ENCODE measurements around the gene NKAIN4. TPM values are rescaled to one million over a fixed set of nuclear protein-coding genes. Genes with fewer than 3 reads are reported as not detected.

NKAIN4 gene
- total RNA-seq, 1 experiment from 2014 or later: not detected

DNA sequence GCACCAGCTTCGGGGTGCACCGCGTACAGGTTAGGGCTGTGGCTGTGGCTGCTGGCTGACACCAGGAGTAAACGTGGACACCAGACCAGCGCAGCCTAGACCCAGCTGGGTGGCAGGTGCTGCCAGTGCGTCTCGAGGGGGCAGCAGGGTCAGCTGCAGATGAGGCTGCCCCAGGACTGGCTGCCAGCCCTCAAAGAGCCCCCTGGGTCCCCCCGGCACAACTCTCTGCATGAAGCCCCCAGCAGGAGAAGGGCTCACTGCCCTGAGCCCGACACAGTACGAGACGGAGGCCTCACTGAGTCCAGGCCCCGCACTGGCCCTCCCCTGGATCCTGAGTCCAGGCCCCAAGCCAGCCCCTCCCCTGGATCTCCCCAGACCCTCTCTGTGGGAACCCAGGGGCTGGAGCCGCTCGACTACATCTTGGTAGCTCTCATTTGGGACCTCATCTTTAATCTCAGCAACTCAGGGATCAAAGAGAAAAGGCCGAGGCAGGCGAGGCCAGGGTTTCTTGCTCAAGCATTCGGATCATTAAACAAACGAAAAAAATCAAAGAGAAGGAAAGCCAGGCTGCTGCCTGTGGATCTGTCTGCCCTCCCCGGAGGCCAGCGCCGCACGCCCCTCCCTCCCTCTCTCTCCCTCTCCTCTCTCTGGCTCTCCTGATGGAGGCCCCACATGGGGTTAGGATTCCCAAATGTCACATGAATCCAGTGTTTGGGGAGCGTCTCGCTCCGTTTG lies 7.0 kb upstream of the NKAIN4 start:
- BruUV-seq (replicated peaks): no TSS peak
- no peaks in the 10 kb centered on the region for H4K20me1 ChIP-seq (ENCODE audit: low read length)
- DNase-seq (no peak), ATAC-seq (no peak)
- POLR2A ChIA-PET (ENCODE audit: unreplicated experiment): no interaction called here
- H2AFZ ChIP-seq (ENCODE audit: low read length): no peak overlapping the region
- H3K36me3 ChIP-seq (ENCODE audit: low read depth, low read length): no peaks in the 10 kb centered on the region
- no peak overlapping the region for H3K4me2 ChIP-seq (ENCODE audit: low read length)
- no peak overlapping the region for H3K27ac ChIP-seq (ENCODE audit: low read length)
- CTCF ChIA-PET: no interaction called here
- no peaks in the 10 kb centered on the region for H3K79me2 ChIP-seq (ENCODE audit: low read length)
- H3K9me2 ChIP-seq (replicated peaks; ENCODE audit: low read length): no peaks in the 10 kb centered on the region
- peaks cover 32% of the 10 kb centered on the region for H3K27me3 ChIP-seq (ENCODE audit: low read length)
- H3K9me3 ChIP-seq (ENCODE audit: low read length): no peaks in the 10 kb centered on the region
- H3K4me1 ChIP-seq (ENCODE audit: insufficient read depth, low read length): no peaks in the 10 kb centered on the region
- intact Hi-C loops (cut with micrococcal nuclease): no loop called here
- no peaks in the 10 kb centered on the region for H3F3A ChIP-seq (ENCODE audit: low read length, unreplicated experiment)
- no peak overlapping the region for H3K4me3 ChIP-seq (ENCODE audit: low read length)
- TF ChIP-seq, protein P1, sequence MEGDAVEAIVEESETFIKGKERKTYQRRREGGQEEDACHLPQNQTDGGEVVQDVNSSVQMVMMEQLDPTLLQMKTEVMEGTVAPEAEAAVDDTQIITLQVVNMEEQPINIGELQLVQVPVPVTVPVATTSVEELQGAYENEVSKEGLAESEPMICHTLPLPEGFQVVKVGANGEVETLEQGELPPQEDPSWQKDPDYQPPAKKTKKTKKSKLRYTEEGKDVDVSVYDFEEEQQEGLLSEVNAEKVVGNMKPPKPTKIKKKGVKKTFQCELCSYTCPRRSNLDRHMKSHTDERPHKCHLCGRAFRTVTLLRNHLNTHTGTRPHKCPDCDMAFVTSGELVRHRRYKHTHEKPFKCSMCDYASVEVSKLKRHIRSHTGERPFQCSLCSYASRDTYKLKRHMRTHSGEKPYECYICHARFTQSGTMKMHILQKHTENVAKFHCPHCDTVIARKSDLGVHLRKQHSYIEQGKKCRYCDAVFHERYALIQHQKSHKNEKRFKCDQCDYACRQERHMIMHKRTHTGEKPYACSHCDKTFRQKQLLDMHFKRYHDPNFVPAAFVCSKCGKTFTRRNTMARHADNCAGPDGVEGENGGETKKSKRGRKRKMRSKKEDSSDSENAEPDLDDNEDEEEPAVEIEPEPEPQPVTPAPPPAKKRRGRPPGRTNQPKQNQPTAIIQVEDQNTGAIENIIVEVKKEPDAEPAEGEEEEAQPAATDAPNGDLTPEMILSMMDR (conservative IDR thresholded peaks at IDR 0.05; ENCODE audit: low read depth, low read length): no peak
- TF ChIP-seq EZH2 (IDR thresholded peaks at IDR 0.05; ENCODE audit: low read length, unreplicated experiment): no peak
- TF ChIP-seq EZH2phosphoT487 (IDR thresholded peaks at IDR 0.05; ENCODE audit: borderline replicate concordance, low read length): no peak
- H3K9ac ChIP-seq (ENCODE audit: low read length): no peak overlapping the region

DNA sequence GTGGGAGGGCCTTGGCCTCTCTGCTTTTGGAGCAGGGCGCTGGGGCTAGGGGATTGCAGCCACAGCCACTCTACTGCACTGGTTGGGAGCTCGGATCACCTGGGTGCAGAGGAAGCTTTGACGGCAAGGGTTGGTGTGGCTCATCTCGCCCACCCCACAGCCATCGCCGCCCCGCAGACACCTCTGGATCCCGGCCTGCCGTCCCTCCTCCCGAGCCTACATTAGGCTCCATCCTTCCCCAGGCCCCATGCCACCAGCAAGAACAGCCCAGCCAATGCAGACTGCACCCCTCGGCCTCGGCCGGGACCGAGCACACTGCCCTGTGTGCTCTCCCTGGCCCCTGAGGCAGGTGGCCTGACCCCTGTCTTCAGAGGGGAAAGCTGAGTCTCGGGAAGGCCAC lies 6.3 kb upstream of the NKAIN4 start:
- ChIA-PET POLR2A (ENCODE audit: unreplicated experiment) (no interaction called here), CTCF (no interaction called here)
- Histone ChIP-seq H3K4me3 (ENCODE audit: low read length) (no peak overlapping the region), H3K4me2 (ENCODE audit: low read length) (no peak overlapping the region), H3K36me3 (ENCODE audit: low read depth, low read length) (no peaks in the 10 kb centered on the region), H3K9me3 (ENCODE audit: low read length) (no peaks in the 10 kb centered on the region), H3K27me3 (ENCODE audit: low read length) (peaks cover 37% of the 10 kb centered on the region), H3K79me2 (ENCODE audit: low read length) (no peaks in the 10 kb centered on the region), H4K20me1 (ENCODE audit: low read length) (no peaks in the 10 kb centered on the region), H3K9ac (ENCODE audit: low read length) (no peak overlapping the region), H3K4me1 (ENCODE audit: insufficient read depth, low read length) (no peaks in the 10 kb centered on the region), H3K27ac (ENCODE audit: low read length) (no peak overlapping the region), H3K9me2 (replicated peaks; ENCODE audit: low read length) (no peaks in the 10 kb centered on the region), H2AFZ (ENCODE audit: low read length) (no peak overlapping the region), H3F3A (ENCODE audit: low read length, unreplicated experiment) (no peaks in the 10 kb centered on the region)
- BruUV-seq (replicated peaks): no TSS peak
- intact Hi-C loops (cut with micrococcal nuclease): no loop called here
- ATAC-seq (no peak), DNase-seq (no peak)
- TF ChIP-seq EZH2 (IDR thresholded peaks at IDR 0.05; ENCODE audit: low read length, unreplicated experiment) (no peak), EZH2phosphoT487 (IDR thresholded peaks at IDR 0.05; ENCODE audit: borderline replicate concordance, low read length) (no peak)
- TF ChIP-seq, protein P1 (conservative IDR thresholded peaks at IDR 0.05; ENCODE audit: low read depth, low read length): no peak

- DNase-seq (no peak), ATAC-seq (no peak)
- no peak overlapping the region for H3K4me2 ChIP-seq (ENCODE audit: low read length)
- no peaks in the 10 kb centered on the region for H3F3A ChIP-seq (ENCODE audit: low read length, unreplicated experiment)
- H3K27me3 ChIP-seq (ENCODE audit: low read length): peaks cover 43% of the 10 kb centered on the region
- intact Hi-C loops (cut with micrococcal nuclease): no loop called here
- POLR2A ChIA-PET (ENCODE audit: unreplicated experiment): no interaction called here
- H3K4me1 ChIP-seq (ENCODE audit: insufficient read depth, low read length): no peaks in the 10 kb centered on the region
- no peaks in the 10 kb centered on the region for H3K9me2 ChIP-seq (replicated peaks; ENCODE audit: low read length)
- H3K36me3 ChIP-seq (ENCODE audit: low read depth, low read length): no peaks in the 10 kb centered on the region
- no peak overlapping the region for H3K9ac ChIP-seq (ENCODE audit: low read length)
- H3K4me3 ChIP-seq (ENCODE audit: low read length): no peak overlapping the region
- CTCF ChIA-PET: no interaction called here
- no TSS peak for BruUV-seq (replicated peaks)
- H2AFZ ChIP-seq (ENCODE audit: low read length): no peak overlapping the region
- no peaks in the 10 kb centered on the region for H3K9me3 ChIP-seq (ENCODE audit: low read length)
- H3K27ac ChIP-seq (ENCODE audit: low read length): no peak overlapping the region
- H4K20me1 ChIP-seq (ENCODE audit: low read length): no peaks in the 10 kb centered on the region
- H3K79me2 ChIP-seq (ENCODE audit: low read length): no peaks in the 10 kb centered on the region
- no peak for TF ChIP-seq EZH2phosphoT487 (IDR thresholded peaks at IDR 0.05; ENCODE audit: borderline replicate concordance, low read length)
- TF ChIP-seq EZH2 (IDR thresholded peaks at IDR 0.05; ENCODE audit: low read length, unreplicated experiment): no peak
- TF ChIP-seq, protein P1 (conservative IDR thresholded peaks at IDR 0.05; ENCODE audit: low read depth, low read length): no peak
Observed at GRCh38 chr20:63259734-63260460, 5.6 kb upstream of the NKAIN4 start.
